Measurements from ENCODE around the gene GNAO1. TPM values are rescaled to one million over a fixed set of nuclear protein-coding genes. Genes with fewer than 3 reads are reported as not detected.

GNAO1 gene
- total and polyA plus RNA-seq, 7 donors = 0.35 to 1.9 (median 0.60) TPM

DNA sequence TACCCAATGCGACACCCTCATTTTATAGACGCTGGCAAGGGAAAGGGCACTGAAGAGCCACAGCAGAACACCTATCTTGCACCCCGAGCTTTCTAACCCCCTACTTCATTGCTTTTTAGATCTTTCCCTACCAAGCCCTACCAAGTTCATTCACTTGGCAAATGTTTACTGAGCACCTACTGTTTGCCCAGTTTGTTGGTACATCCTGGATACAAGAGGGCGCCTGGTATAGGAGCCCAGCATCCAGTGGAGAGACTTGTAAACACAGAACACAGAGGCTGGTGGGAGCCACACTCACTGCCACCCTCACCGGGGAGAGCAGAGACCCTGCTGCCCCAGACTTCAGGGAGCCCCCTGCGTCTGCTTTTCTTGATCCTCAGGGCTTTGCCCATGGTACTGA lies 112.6 kb downstream of the GNAO1 start:
- ATAC-seq = no peak
- WGBS, 3 donors = 91 to 94% (median 93%) methylated on average over 6 of the region's 6 CpGs
- Histone ChIP-seq H3K27me3 (ENCODE audit: insufficient read depth in 3 of 3, low read length in 2 of 3) (no peaks in the 10 kb centered on the region), H3K4me1 (no peaks in the 10 kb centered on the region), H3K27ac (no peak overlapping the region), H3K9me3 (no peaks in the 10 kb centered on the region), H3K36me3 (ENCODE audit: insufficient read depth in 1 of 2, low read depth in 1 of 2) (no peaks in the 10 kb centered on the region), H3K4me3 (no peak overlapping the region)
- intact Hi-C loops (cut with DNase I) = no loop called here
- no peak for TF ChIP-seq CTCF (IDR thresholded peaks at IDR 0.05)
- DNase-seq = no peak

GRCh38 chr16:56305956-56306565 lies 114.8 kb downstream of the GNAO1 start:
- Histone ChIP-seq H3K4me1 (no peaks in the 10 kb centered on the region), H3K27me3 (ENCODE audit: insufficient read depth in 3 of 3, low read length in 2 of 3) (no peaks in the 10 kb centered on the region), H3K27ac (no peak overlapping the region), H3K4me3 (no peak overlapping the region), H3K9me3 (no peaks in the 10 kb centered on the region), H3K36me3 (ENCODE audit: insufficient read depth in 1 of 2, low read depth in 1 of 2) (no peaks in the 10 kb centered on the region)
- no peak for TF ChIP-seq CTCF (IDR thresholded peaks at IDR 0.05)
- DNase-seq = no peak
- intact Hi-C loops (cut with DNase I) = no loop called here
- 64 to 76% (median 73%) methylated on average over 9 of the region's 9 CpGs for WGBS, 3 donors
- no peak for ATAC-seq

DNA sequence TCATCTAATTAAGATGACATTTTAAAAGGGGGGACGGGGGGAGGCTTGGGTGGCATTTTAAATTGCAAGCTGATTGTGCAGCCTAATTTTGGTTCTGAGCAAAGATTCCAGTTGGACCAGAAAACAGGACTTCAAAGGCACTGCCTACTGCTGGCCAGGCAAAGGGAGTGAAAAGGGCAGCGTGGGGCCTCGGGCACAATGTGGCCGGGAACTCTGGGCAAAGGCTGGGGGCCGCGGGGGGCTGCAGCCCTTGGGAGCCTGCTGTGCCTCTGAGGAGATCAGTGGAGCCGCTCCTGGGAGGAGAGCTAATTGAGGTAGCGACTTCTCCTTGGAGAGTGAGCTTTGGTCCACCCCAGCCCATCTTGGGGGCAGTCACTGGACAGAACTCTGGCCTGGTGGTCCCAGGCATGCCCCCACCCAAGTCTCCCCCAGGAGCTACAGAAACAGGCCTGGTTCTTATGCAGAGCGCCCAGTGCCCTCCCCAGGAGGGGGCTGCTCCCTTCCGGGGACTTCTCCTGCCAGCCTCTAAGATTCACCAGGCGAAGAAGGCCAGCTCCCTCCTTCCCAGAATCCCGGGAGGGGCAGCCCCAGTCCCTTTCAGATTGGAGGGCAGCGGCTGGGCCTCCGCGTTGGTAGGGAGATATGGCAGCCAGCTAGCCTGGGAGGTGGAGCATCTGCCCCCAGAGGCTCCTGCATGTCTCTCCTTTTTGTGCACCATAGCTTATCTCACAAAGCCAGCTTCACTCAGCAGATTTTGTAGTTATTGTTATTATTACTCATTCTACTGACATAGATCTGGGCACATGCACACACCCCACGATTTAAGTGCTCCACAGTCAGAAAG lies 115.6 kb downstream of the GNAO1 start:
- Histone ChIP-seq H3K27ac (no peak overlapping the region), H3K4me1 (no peaks in the 10 kb centered on the region), H3K36me3 (ENCODE audit: insufficient read depth in 1 of 2, low read depth in 1 of 2) (no peaks in the 10 kb centered on the region), H3K4me3 (no peak overlapping the region), H3K27me3 (ENCODE audit: insufficient read depth in 3 of 3, low read length in 2 of 3) (no peaks in the 10 kb centered on the region), H3K9me3 (no peaks in the 10 kb centered on the region)
- intact Hi-C loops (cut with DNase I) = no loop called here
- ATAC-seq (no peak), DNase-seq (no peak)
- WGBS, 3 donors = 76 to 82% (median 78%) methylated on average over 15 to 16 of the region's 16 CpGs
- no peak for TF ChIP-seq CTCF (IDR thresholded peaks at IDR 0.05)

DNA sequence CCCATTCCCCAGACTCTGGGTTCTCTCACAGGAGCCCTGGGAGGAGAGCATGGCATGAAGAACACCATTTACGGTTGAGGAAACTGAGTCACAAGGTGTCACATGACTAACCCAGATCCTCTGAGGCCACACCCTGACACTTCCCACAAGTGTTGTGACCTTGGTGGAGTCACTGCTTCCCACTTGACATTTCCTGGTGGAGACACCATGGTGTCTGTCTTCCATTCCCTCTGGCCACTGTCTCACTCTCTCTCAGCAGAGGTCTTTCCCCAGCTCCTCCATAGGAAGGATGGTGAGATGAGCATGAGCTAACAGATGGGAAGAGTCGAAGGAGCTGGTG lies 116.2 kb downstream of the GNAO1 start:
- 95 to 100% (median 97%) methylated on average over 2 of the region's 2 CpGs for WGBS, 3 donors
- Histone ChIP-seq H3K4me1 (no peaks in the 10 kb centered on the region), H3K9me3 (no peaks in the 10 kb centered on the region), H3K27ac (no peak overlapping the region), H3K4me3 (no peak overlapping the region), H3K36me3 (ENCODE audit: insufficient read depth in 1 of 2, low read depth in 1 of 2) (no peaks in the 10 kb centered on the region), H3K27me3 (ENCODE audit: insufficient read depth in 3 of 3, low read length in 2 of 3) (no peaks in the 10 kb centered on the region)
- ATAC-seq (no peak), DNase-seq (no peak)
- no peak for TF ChIP-seq CTCF (IDR thresholded peaks at IDR 0.05)
- intact Hi-C loops (cut with DNase I) = no loop called here

All from psoas muscle (tissue), 8 donors.